ENCODE measurements around the gene KNOP1.

The KNOP1 gene

GRCh38 chr16:19705843-19706242, 12.2 kb downstream of the KNOP1 start:
- DNase-seq = no peak

- DNase-seq = no peak
These were observed 12.9 kb downstream of the KNOP1 start for GRCh38 chr16:19705146-19705501.

- peak; percentile 87 for DNase-seq
These were observed 13.5 kb downstream of the KNOP1 start for GRCh38 chr16:19704321-19705145.

GRCh38 chr16:19703172-19703889, 14.7 kb downstream of the KNOP1 start:
- DNase-seq = no peak

- no peak for DNase-seq
These were observed 16.9 kb downstream of the KNOP1 start for GRCh38 chr16:19701091-19701490.

GRCh38 chr16:19700319-19700781, 17.7 kb downstream of the KNOP1 start:
- peak; percentile 30 for DNase-seq

- no peak for DNase-seq
These were observed 18.6 kb downstream of the KNOP1 start for GRCh38 chr16:19699472-19699871.

GRCh38 chr16:19698480-19699465, 19.3 kb downstream of the KNOP1 start:
- no peak for DNase-seq

GRCh38 chr16:19697756-19698318, 20.2 kb downstream of the KNOP1 start:
- no peak for DNase-seq

GRCh38 chr16:19696961-19697360, 21.1 kb downstream of the KNOP1 start:
- DNase-seq = no peak

GRCh38 chr16:19696328-19696727, 21.7 kb downstream of the KNOP1 start:
- DNase-seq = peak; percentile 77

- DNase-seq = no peak
These were observed 23.0 kb downstream of the KNOP1 start for GRCh38 chr16:19694989-19695388.

GRCh38 chr16:19691161-19691711, 26.8 kb downstream of the KNOP1 start:
- DNase-seq = no peak

- no peak for DNase-seq
These were observed 27.8 kb downstream of the KNOP1 start for GRCh38 chr16:19690196-19690595.

- no peak for DNase-seq
These were observed 28.7 kb downstream of the KNOP1 start for GRCh38 chr16:19689342-19689741.

GRCh38 chr16:19688396-19689024, 29.5 kb downstream of the KNOP1 start:
- DNase-seq = no peak

GRCh38 chr16:19687279-19687678, 30.7 kb downstream of the KNOP1 start:
- DNase-seq = no peak

- DNase-seq = no peak
These were observed 32.9 kb downstream of the KNOP1 start for GRCh38 chr16:19685176-19685575.

GRCh38 chr16:19683453-19684236, 34.4 kb downstream of the KNOP1 start:
- no peak for DNase-seq

- DNase-seq = no peak
These were observed 36.4 kb downstream of the KNOP1 start for GRCh38 chr16:19681637-19682036.

GRCh38 chr16:19680881-19681340, 37.1 kb downstream of the KNOP1 start:
- no peak for DNase-seq
